Suppressor macrophage treated with lipopolysaccharide for 1 hour (primary cell): ENCODE results near the gene ZNF346.
A peak's percentile ranks its signal among the peaks of the same experiment; 100 is the strongest.

Experiments used
- DNase-seq, 3 donors: peaks; one replicate each; pipeline ENCODE4 v3.0.0-alpha.2; 2020 to 2022

Gene ZNF346

GRCh38 chr5:177096162-177097015, 73.9 kb downstream of the ZNF346 start:
- DNase-seq, result no peak

GRCh38 chr5:177097016-177097985, 74.8 kb downstream of the ZNF346 start:
- no peak for DNase-seq

- DNase-seq, result no peak
Measured at GRCh38 chr5:177098120-177098469, 75.6 kb downstream of the ZNF346 start.

GRCh38 chr5:177098470-177099141, 76.1 kb downstream of the ZNF346 start:
- DNase-seq, result no peak

GRCh38 chr5:177099422-177100093, 77.1 kb downstream of the ZNF346 start:
- DNase-seq, result no peak

- no peak for DNase-seq
Measured at GRCh38 chr5:177100714-177101121, 78.2 kb downstream of the ZNF346 start.

GRCh38 chr5:177103523-177104253, 81.2 kb downstream of the ZNF346 start:
- no peak for DNase-seq

- no peak for DNase-seq
Measured at GRCh38 chr5:177105691-177106476, 83.4 kb downstream of the ZNF346 start.

GRCh38 chr5:177107159-177107558, 84.7 kb downstream of the ZNF346 start:
- DNase-seq, result no peak

- DNase-seq, result no peak
Measured at GRCh38 chr5:177109810-177110209, 87.3 kb downstream of the ZNF346 start.

- DNase-seq, result peak; percentile 40 to 65 (median 55)
Measured at GRCh38 chr5:177111720-177112394, 89.4 kb downstream of the ZNF346 start.

- no peak for DNase-seq
Measured at GRCh38 chr5:177112589-177113220, 90.2 kb downstream of the ZNF346 start.

- DNase-seq, result peak; percentile 73 to 84 (median 80)
Measured at GRCh38 chr5:177113566-177114424, 91.3 kb downstream of the ZNF346 start.

GRCh38 chr5:177116631-177117373, 94.3 kb downstream of the ZNF346 start:
- DNase-seq, result peak; percentile 81 to 88 (median 82)

GRCh38 chr5:177117441-177118045, 95.0 kb downstream of the ZNF346 start:
- no peak for DNase-seq

GRCh38 chr5:177122566-177122965, 100.1 kb downstream of the ZNF346 start:
- DNase-seq, result no peak

- DNase-seq, result peak in 1 of 3 donors; percentile 16
Measured at GRCh38 chr5:177123789-177124485, 101.4 kb downstream of the ZNF346 start.
